WTC11 (cell line): ENCODE results near the gene CRK. TPM values are rescaled to one million over a fixed set of nuclear protein-coding genes. Genes with fewer than 3 reads are reported as not detected.

Source experiments
- ATAC-seq: fragments of 200-7000 bp; cut with Tn5 transposase; 2 replicates; pipeline ENCODE4 v1.10.0; 2021; ENCODE audit warnings: mild to moderate bottlenecking, moderate library complexity
- CTCF ChIA-PET: fragments of 300-600 bp; sonication (Branson Sonifier 250); formaldehyde crosslinking; loops from one replicate; lab custom pipeline; 2021; ENCODE audit warnings: antibody characterized with exemption; lab: Charles Lee
- POLR2A ChIA-PET: fragments of 350-600 bp; sonication (Branson Sonifier 250); formaldehyde crosslinking; loops from one replicate; lab custom pipeline; 2021; ENCODE audit warnings: antibody characterized with exemption; lab: Charles Lee
- DNase-seq: peaks from one replicate; pipeline ENCODE4 v3.0.0; 2021; ENCODE audit warnings: low spot score
- H3K27ac Mint-ChIP-seq: 2 replicates; pipeline ENCODE4 v1.8.0; 2021; ENCODE audit warnings: mixed read lengths
- H3K27me3 Mint-ChIP-seq: 2 replicates; pipeline ENCODE4 v1.8.0; 2021; ENCODE audit warnings: low read depth, mild to moderate bottlenecking, moderate library complexity, mixed read lengths
- H3K36me3 Mint-ChIP-seq: 2 replicates; pipeline ENCODE4 v1.8.0; 2021; ENCODE audit warnings: mixed read lengths
- H3K4me1 Mint-ChIP-seq: 2 replicates; pipeline ENCODE4 v1.8.0; 2022; ENCODE audit warnings: mixed read lengths
- H3K4me3 Mint-ChIP-seq: 2 replicates; pipeline ENCODE4 v1.8.0; 2021; ENCODE audit warnings: mild to moderate bottlenecking, moderate library complexity, mixed read lengths
- H3K9me3 Mint-ChIP-seq: 2 replicates; pipeline ENCODE4 v1.8.0; 2021; ENCODE audit warnings: mixed read lengths
- CBFB ChIP-seq: sonication (generic); formaldehyde crosslinking; IDR thresholded peaks from 2 replicates; pipeline ENCODE4 v1.8.1; 2022; ENCODE audit warnings: mild to moderate bottlenecking, low read depth, missing genetic modification reagents
- EMX1 ChIP-seq: fragments of 250-450 bp; sonication (Bioruptor Pico); IDR thresholded peaks from 2 replicates; pipeline ENCODE4 v1.8.0; 2021; ENCODE audit warnings: mild to moderate bottlenecking
- FOXJ3 ChIP-seq: sonication (generic); formaldehyde crosslinking; IDR thresholded peaks from 2 replicates; pipeline ENCODE4 v1.9.0; 2021; ENCODE audit warnings: missing genetic modification reagents, mild to moderate bottlenecking, borderline replicate concordance
- GTF2I ChIP-seq: fragments of 250-450 bp; sonication (Bioruptor Pico); conservative IDR thresholded peaks from 2 replicates; pipeline ENCODE4 v1.4.0; 2021; ENCODE audit warnings: mild to moderate bottlenecking
- MXD4 ChIP-seq: fragments of 250-450 bp; sonication (Bioruptor Pico); IDR thresholded peaks from 2 replicates; pipeline ENCODE4 v1.8.0; 2021; ENCODE audit warnings: mild to moderate bottlenecking, moderate library complexity, borderline replicate concordance
- OVOL2 ChIP-seq: fragments of 250-450 bp; sonication (Bioruptor Pico); IDR thresholded peaks from 2 replicates; pipeline ENCODE4 v1.9.0; 2021; ENCODE audit warnings: mild to moderate bottlenecking, borderline replicate concordance
- RELA ChIP-seq: sonication (generic); formaldehyde crosslinking; IDR thresholded peaks from 2 replicates; pipeline ENCODE4 v1.8.1; 2022; ENCODE audit warnings: missing genetic modification reagents, mild to moderate bottlenecking, borderline replicate concordance
- SMAD4 ChIP-seq: sonication (generic); formaldehyde crosslinking; IDR thresholded peaks from 2 replicates; pipeline ENCODE4 v1.8.0; 2022; ENCODE audit warnings: mild to moderate bottlenecking, missing genetic modification reagents
- STAT6 ChIP-seq: sonication (generic); formaldehyde crosslinking; conservative IDR thresholded peaks from 2 replicates; pipeline ENCODE4 v1.8.1; 2023; ENCODE audit warnings: mild to moderate bottlenecking, low read depth, missing genetic modification reagents, moderate library complexity
- ZNF396 ChIP-seq: fragments of 250-450 bp; sonication (Bioruptor Pico); IDR thresholded peaks from 2 replicates; pipeline ENCODE4 v1.8.0; 2021; ENCODE audit warnings: mild to moderate bottlenecking, moderate library complexity, borderline replicate concordance
- ZNF671 ChIP-seq: fragments of 250-450 bp; sonication (Bioruptor Pico); IDR thresholded peaks from 2 replicates; pipeline ENCODE4 v1.8.0; 2021; ENCODE audit warnings: mild to moderate bottlenecking
- total RNA-seq: library from RNA; stranded (reverse); gene quantifications from 3 replicates; pipeline ENCODE4 v1.2.3, GENCODE V29; 2021
- TF ChIP-seq, protein P1 (sequence below): sonication (generic); formaldehyde crosslinking; IDR thresholded peaks from 2 replicates; pipeline ENCODE4 v1.8.1; 2022; ENCODE audit warnings: low read depth, mild to moderate bottlenecking, moderate library complexity, missing genetic modification reagents, borderline replicate concordance
- TF ChIP-seq, protein P2 (sequence below): sonication (generic); formaldehyde crosslinking; conservative IDR thresholded peaks from 2 replicates; pipeline ENCODE4 v1.8.1; 2022; ENCODE audit warnings: mild to moderate bottlenecking, missing genetic modification reagents
- TF ChIP-seq, protein P3 (sequence below): sonication (generic); formaldehyde crosslinking; IDR thresholded peaks from 2 replicates; pipeline ENCODE4 v1.8.0; 2022; ENCODE audit warnings: mild to moderate bottlenecking, missing genetic modification reagents
- TF ChIP-seq, protein P4 (sequence below): sonication (generic); formaldehyde crosslinking; IDR thresholded peaks from 2 replicates; pipeline ENCODE4 v1.8.0; 2023; ENCODE audit warnings: missing genetic modification reagents, mild to moderate bottlenecking, borderline replicate concordance
- TF ChIP-seq, protein P5 (sequence below): sonication (generic); formaldehyde crosslinking; IDR thresholded peaks from 2 replicates; pipeline ENCODE4 v1.8.1; 2022; ENCODE audit warnings: mild to moderate bottlenecking, moderate library complexity, missing genetic modification reagents

CRK gene
- total RNA-seq, 1 experiment from 2014 or later, result 45.2 TPM

- TF ChIP-seq STAT6 (CRISPR knock-in tag), result no peak
- no peak for TF ChIP-seq FOXJ3 (CRISPR knock-in tag)
- no peak for TF ChIP-seq ZNF396 (CRISPR knock-in tag)
- TF ChIP-seq, protein P1, sequence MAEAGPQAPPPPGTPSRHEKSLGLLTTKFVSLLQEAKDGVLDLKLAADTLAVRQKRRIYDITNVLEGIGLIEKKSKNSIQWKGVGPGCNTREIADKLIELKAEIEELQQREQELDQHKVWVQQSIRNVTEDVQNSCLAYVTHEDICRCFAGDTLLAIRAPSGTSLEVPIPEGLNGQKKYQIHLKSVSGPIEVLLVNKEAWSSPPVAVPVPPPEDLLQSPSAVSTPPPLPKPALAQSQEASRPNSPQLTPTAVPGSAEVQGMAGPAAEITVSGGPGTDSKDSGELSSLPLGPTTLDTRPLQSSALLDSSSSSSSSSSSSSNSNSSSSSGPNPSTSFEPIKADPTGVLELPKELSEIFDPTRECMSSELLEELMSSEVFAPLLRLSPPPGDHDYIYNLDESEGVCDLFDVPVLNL (CRISPR knock-in tag), result no peak
- TF ChIP-seq OVOL2 (CRISPR knock-in tag), result no peak
- TF ChIP-seq, all 79 proteins: peak for 0
Observed at GRCh38 chr17:1467258-1467657, 11.2 kb upstream of the CRK start (continued).

DNA sequence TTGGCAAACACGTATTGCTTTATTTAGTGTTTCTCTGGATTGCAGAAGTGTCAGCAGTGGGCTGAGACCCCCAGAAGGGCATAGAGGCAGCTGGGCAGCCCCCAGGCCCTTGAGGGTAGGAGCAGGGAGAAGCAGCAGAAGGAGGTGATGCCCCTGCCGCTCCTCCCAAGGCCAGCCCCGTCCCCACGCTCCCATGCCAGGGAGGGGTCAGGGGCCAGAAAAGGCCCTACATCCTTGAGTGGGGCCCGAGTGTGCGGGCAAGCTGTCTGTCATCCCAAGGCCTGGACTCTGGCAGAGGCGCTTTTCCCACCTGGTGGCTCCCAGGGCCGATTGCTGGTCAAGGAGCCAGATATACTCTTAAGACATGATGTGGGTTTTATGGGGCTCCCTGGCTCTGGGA lies 8.2 kb upstream of the CRK start:
- no peak overlapping the region for H3K4me3 Mint-ChIP-seq
- no peak for ATAC-seq
- H3K4me1 Mint-ChIP-seq, result peaks cover 15% of the 10 kb centered on the region
- H3K36me3 Mint-ChIP-seq, result peaks cover 28% of the 10 kb centered on the region
- peak overlapping the region; percentile 65; the same call in 1 of the 2 replicates for H3K27ac Mint-ChIP-seq
- no peak for TF ChIP-seq CBFB
- TF ChIP-seq EMX1, result no peak
- no peak for TF ChIP-seq SMAD4 (CRISPR knock-in tag)
- TF ChIP-seq, protein P2, sequence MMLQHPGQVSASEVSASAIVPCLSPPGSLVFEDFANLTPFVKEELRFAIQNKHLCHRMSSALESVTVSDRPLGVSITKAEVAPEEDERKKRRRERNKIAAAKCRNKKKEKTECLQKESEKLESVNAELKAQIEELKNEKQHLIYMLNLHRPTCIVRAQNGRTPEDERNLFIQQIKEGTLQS (CRISPR knock-in tag), result no peak
- TF ChIP-seq GTF2I (CRISPR knock-in tag), result no peak
- no peak for TF ChIP-seq STAT6 (CRISPR knock-in tag)
- TF ChIP-seq ZNF671 (CRISPR knock-in tag), result no peak
- TF ChIP-seq, protein P3, sequence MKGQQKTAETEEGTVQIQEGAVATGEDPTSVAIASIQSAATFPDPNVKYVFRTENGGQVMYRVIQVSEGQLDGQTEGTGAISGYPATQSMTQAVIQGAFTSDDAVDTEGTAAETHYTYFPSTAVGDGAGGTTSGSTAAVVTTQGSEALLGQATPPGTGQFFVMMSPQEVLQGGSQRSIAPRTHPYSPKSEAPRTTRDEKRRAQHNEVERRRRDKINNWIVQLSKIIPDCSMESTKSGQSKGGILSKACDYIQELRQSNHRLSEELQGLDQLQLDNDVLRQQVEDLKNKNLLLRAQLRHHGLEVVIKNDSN (CRISPR knock-in tag), result no peak
- TF ChIP-seq, protein P4, sequence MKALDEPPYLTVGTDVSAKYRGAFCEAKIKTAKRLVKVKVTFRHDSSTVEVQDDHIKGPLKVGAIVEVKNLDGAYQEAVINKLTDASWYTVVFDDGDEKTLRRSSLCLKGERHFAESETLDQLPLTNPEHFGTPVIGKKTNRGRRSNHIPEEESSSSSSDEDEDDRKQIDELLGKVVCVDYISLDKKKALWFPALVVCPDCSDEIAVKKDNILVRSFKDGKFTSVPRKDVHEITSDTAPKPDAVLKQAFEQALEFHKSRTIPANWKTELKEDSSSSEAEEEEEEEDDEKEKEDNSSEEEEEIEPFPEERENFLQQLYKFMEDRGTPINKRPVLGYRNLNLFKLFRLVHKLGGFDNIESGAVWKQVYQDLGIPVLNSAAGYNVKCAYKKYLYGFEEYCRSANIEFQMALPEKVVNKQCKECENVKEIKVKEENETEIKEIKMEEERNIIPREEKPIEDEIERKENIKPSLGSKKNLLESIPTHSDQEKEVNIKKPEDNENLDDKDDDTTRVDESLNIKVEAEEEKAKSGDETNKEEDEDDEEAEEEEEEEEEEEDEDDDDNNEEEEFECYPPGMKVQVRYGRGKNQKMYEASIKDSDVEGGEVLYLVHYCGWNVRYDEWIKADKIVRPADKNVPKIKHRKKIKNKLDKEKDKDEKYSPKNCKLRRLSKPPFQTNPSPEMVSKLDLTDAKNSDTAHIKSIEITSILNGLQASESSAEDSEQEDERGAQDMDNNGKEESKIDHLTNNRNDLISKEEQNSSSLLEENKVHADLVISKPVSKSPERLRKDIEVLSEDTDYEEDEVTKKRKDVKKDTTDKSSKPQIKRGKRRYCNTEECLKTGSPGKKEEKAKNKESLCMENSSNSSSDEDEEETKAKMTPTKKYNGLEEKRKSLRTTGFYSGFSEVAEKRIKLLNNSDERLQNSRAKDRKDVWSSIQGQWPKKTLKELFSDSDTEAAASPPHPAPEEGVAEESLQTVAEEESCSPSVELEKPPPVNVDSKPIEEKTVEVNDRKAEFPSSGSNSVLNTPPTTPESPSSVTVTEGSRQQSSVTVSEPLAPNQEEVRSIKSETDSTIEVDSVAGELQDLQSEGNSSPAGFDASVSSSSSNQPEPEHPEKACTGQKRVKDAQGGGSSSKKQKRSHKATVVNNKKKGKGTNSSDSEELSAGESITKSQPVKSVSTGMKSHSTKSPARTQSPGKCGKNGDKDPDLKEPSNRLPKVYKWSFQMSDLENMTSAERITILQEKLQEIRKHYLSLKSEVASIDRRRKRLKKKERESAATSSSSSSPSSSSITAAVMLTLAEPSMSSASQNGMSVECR (CRISPR knock-in tag), result no peak
- TF ChIP-seq MXD4 (CRISPR knock-in tag), result no peak
- TF ChIP-seq, protein P5, sequence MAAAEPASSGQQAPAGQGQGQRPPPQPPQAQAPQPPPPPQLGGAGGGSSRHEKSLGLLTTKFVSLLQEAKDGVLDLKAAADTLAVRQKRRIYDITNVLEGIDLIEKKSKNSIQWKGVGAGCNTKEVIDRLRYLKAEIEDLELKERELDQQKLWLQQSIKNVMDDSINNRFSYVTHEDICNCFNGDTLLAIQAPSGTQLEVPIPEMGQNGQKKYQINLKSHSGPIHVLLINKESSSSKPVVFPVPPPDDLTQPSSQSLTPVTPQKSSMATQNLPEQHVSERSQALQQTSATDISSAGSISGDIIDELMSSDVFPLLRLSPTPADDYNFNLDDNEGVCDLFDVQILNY (CRISPR knock-in tag), result no peak
- TF ChIP-seq RELA (CRISPR knock-in tag), result no peak
- POLR2A ChIA-PET, result no interaction called here
- CTCF ChIA-PET, result interaction anchor here (1.0 kb wide), 1 partner anchor 52 kb away, joined by 3 read pairs; the partner anchor contains the start of gene INPP5K
- no peak for DNase-seq
- H3K9me3 Mint-ChIP-seq, result peaks cover 3% of the 10 kb centered on the region; the same call in 1 of the 2 replicates
- no peaks in the 10 kb centered on the region for H3K27me3 Mint-ChIP-seq
